ENCODE measurements around the gene EHMT1. TPM values are rescaled to one million over a fixed set of nuclear protein-coding genes. Genes with fewer than 3 reads are reported as not detected.

The EHMT1 gene
- total RNA-seq, 2 experiments from 2014 or later: 111 to 118 TPM

GRCh38 chr9:137694962-137695875 lies 76.4 kb downstream of the EHMT1 start:
- Mint-ChIP-seq H3K27ac (no peak overlapping the region), H3K27me3 (no peaks in the 10 kb centered on the region), H3K9me3 (no peaks in the 10 kb centered on the region), H3K4me3 (no peak overlapping the region), H3K36me3 (peaks cover 25% of the 10 kb centered on the region), H3K4me1 (peaks cover 14% of the 10 kb centered on the region)
- DNase-seq (no peak), ATAC-seq (ENCODE audit: low read depth) (no peak)
- POLR2A ChIA-PET: no interaction called here

- Mint-ChIP-seq H3K27ac (no peak overlapping the region), H3K27me3 (no peaks in the 10 kb centered on the region), H3K4me1 (peaks cover 9% of the 10 kb centered on the region)
Observed at GRCh38 chr9:137696136-137696925, 77.5 kb downstream of the EHMT1 start.

GRCh38 chr9:137697193-137697592 lies 78.4 kb downstream of the EHMT1 start:
- Mint-ChIP-seq H3K9me3 (peaks cover 2% of the 10 kb centered on the region), H3K27me3 (no peaks in the 10 kb centered on the region), H3K4me3 (no peak overlapping the region), H3K36me3 (peaks cover 28% of the 10 kb centered on the region), H3K4me1 (peaks cover 4% of the 10 kb centered on the region), H3K27ac (no peak overlapping the region)
- ATAC-seq (ENCODE audit: low read depth): no peak
- no peak for DNase-seq
- POLR2A ChIA-PET: no interaction called here

More at GRCh38 chr9:137696136-137696925, 77.5 kb downstream of the EHMT1 start:
- H3K36me3 Mint-ChIP-seq: peaks cover 28% of the 10 kb centered on the region
- ATAC-seq (ENCODE audit: low read depth) (no peak), DNase-seq (no peak)
- H3K4me3 Mint-ChIP-seq: no peak overlapping the region
- peaks cover 2% of the 10 kb centered on the region for H3K9me3 Mint-ChIP-seq
- POLR2A ChIA-PET: no interaction called here

- H3K27me3 Mint-ChIP-seq: no peaks in the 10 kb centered on the region
- no peak overlapping the region for H3K4me3 Mint-ChIP-seq
- peaks cover 32% of the 10 kb centered on the region for H3K36me3 Mint-ChIP-seq
- no peak for DNase-seq
- no peak for ATAC-seq (ENCODE audit: low read depth)
- no peak overlapping the region for H3K27ac Mint-ChIP-seq
- POLR2A ChIA-PET: no interaction called here
- H3K4me1 Mint-ChIP-seq: peaks cover 4% of the 10 kb centered on the region
- peaks cover 2% of the 10 kb centered on the region for H3K9me3 Mint-ChIP-seq
Observed at GRCh38 chr9:137697832-137698231, 79.0 kb downstream of the EHMT1 start.

GRCh38 chr9:137700911-137701310 lies 82.1 kb downstream of the EHMT1 start:
- no peak overlapping the region for H3K27ac Mint-ChIP-seq
- H3K4me3 Mint-ChIP-seq: no peak overlapping the region
- H3K27me3 Mint-ChIP-seq: no peaks in the 10 kb centered on the region
- DNase-seq (no peak), ATAC-seq (ENCODE audit: low read depth) (no peak)
- POLR2A ChIA-PET: no interaction called here
- peaks cover 57% of the 10 kb centered on the region for H3K36me3 Mint-ChIP-seq
- peaks cover 7% of the 10 kb centered on the region for H3K9me3 Mint-ChIP-seq
- peaks cover 14% of the 10 kb centered on the region for H3K4me1 Mint-ChIP-seq

- H3K4me3 Mint-ChIP-seq: no peak overlapping the region
- H3K36me3 Mint-ChIP-seq: peaks cover 51% of the 10 kb centered on the region
- ATAC-seq (ENCODE audit: low read depth) (no peak), DNase-seq (no peak)
- H3K27ac Mint-ChIP-seq: no peak overlapping the region
- H3K4me1 Mint-ChIP-seq: peaks cover 17% of the 10 kb centered on the region
- no peaks in the 10 kb centered on the region for H3K27me3 Mint-ChIP-seq
- peaks cover 7% of the 10 kb centered on the region for H3K9me3 Mint-ChIP-seq
- POLR2A ChIA-PET: no interaction called here
Observed at GRCh38 chr9:137702615-137703379, 84.0 kb downstream of the EHMT1 start.

GRCh38 chr9:137703842-137704508 lies 85.2 kb downstream of the EHMT1 start:
- POLR2A ChIA-PET: no interaction called here
- Mint-ChIP-seq H3K27me3 (no peaks in the 10 kb centered on the region), H3K27ac (no peak overlapping the region), H3K36me3 (peaks cover 53% of the 10 kb centered on the region), H3K4me1 (peaks cover 17% of the 10 kb centered on the region), H3K4me3 (no peak overlapping the region), H3K9me3 (peaks cover 7% of the 10 kb centered on the region)
- no peak for DNase-seq
- no peak for ATAC-seq (ENCODE audit: low read depth)

GRCh38 chr9:137705443-137705863 lies 86.6 kb downstream of the EHMT1 start:
- DNase-seq: peak; percentile 56
- peak; percentile 77 for ATAC-seq (ENCODE audit: low read depth)
- Mint-ChIP-seq H3K4me3 (peak overlapping the region; percentile 45), H3K9me3 (peaks cover 7% of the 10 kb centered on the region), H3K27ac (peak overlapping the region; percentile 55), H3K36me3 (peaks cover 44% of the 10 kb centered on the region), H3K4me1 (peaks cover 17% of the 10 kb centered on the region), H3K27me3 (no peaks in the 10 kb centered on the region)
- POLR2A ChIA-PET: no interaction called here

- Mint-ChIP-seq H3K4me3 (peak overlapping the region; percentile 30), H3K27ac (peak overlapping the region; percentile 55), H3K36me3 (peaks cover 42% of the 10 kb centered on the region), H3K27me3 (no peaks in the 10 kb centered on the region), H3K9me3 (peaks cover 6% of the 10 kb centered on the region), H3K4me1 (peaks cover 17% of the 10 kb centered on the region)
- DNase-seq: no peak
- ATAC-seq (ENCODE audit: low read depth): no peak
- POLR2A ChIA-PET: no interaction called here
Observed at GRCh38 chr9:137705906-137706305, 87.1 kb downstream of the EHMT1 start.

GRCh38 chr9:137707361-137707760 lies 88.6 kb downstream of the EHMT1 start:
- no peak for ATAC-seq (ENCODE audit: low read depth)
- Mint-ChIP-seq H3K4me1 (peaks cover 22% of the 10 kb centered on the region), H3K27ac (no peak overlapping the region), H3K4me3 (no peak overlapping the region), H3K27me3 (no peaks in the 10 kb centered on the region), H3K36me3 (peaks cover 51% of the 10 kb centered on the region), H3K9me3 (peaks cover 11% of the 10 kb centered on the region)
- DNase-seq: no peak
- POLR2A ChIA-PET: no interaction called here

GRCh38 chr9:137708590-137709284 lies 89.9 kb downstream of the EHMT1 start:
- ATAC-seq (ENCODE audit: low read depth): no peak
- Mint-ChIP-seq H3K4me1 (peaks cover 22% of the 10 kb centered on the region), H3K27me3 (no peaks in the 10 kb centered on the region), H3K9me3 (peaks cover 9% of the 10 kb centered on the region), H3K36me3 (peaks cover 45% of the 10 kb centered on the region), H3K4me3 (no peak overlapping the region), H3K27ac (no peak overlapping the region)
- POLR2A ChIA-PET: no interaction called here
- DNase-seq: no peak

- Mint-ChIP-seq H3K27me3 (no peaks in the 10 kb centered on the region), H3K4me3 (no peak overlapping the region), H3K9me3 (peaks cover 14% of the 10 kb centered on the region), H3K4me1 (peaks cover 23% of the 10 kb centered on the region), H3K27ac (no peak overlapping the region), H3K36me3 (peaks cover 45% of the 10 kb centered on the region)
- no peak for DNase-seq
- no peak for ATAC-seq (ENCODE audit: low read depth)
- POLR2A ChIA-PET: no interaction called here
Observed at GRCh38 chr9:137709411-137710101, 90.8 kb downstream of the EHMT1 start.
